ENCODE data around the gene ENGASE.

ENGASE gene

DNA sequence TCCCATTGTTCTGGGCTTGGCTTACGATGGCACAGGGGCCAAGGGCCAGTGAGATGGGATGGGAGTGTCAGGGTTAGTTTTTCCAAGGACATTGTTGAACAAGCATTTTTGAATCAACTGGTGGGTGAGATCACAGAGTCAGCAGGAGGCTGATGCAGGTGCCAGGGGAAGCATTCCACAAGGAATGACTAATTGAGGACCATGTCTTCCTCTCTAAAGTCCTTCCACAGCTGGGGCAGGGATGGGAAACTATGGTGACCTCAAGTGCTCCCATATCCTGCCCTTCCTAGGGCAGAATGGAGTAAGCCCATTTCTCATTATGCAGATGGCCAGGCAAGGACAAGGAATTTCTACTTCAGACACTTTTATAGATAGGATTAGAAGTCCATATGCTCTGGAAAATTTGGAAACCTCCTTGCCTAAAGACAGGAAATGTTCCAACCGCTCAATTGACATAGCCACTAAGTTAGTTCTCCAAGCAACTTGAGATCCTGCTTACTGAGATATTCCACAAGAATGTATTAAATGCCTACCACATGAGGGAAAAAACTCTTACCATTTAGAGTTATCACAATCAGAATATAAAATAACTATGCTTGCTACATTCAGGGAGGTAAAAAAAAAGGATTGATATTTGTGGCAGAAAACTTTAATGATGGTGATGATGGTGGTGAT is 21.2 kb upstream of the ENGASE start:
- POLR2A ChIA-PET, result no interaction called here
- no peak for DNase-seq (ENCODE audit: extremely low spot score)
- CTCF ChIA-PET, result interaction anchor here (0.7 to 1.2 kb wide), 2 partner anchors 11 to 348 kb away, joined by 3 to 5 read pairs; no protein-coding TSS in a partner anchor
- no peak for TF ChIP-seq ARNT (IDR thresholded peaks at IDR 0.05)
- no peak for TF ChIP-seq ZNF384 (IDR thresholded peaks at IDR 0.05)
- no peak for TF ChIP-seq ELF4 (IDR thresholded peaks at IDR 0.05)
- TF ChIP-seq HDGF (IDR thresholded peaks at IDR 0.05; ENCODE audit: borderline replicate concordance), result no peak
- no peak for TF ChIP-seq FOXM1 (IDR thresholded peaks at IDR 0.05; ENCODE audit: borderline replicate concordance)
- TF ChIP-seq, protein P1, sequence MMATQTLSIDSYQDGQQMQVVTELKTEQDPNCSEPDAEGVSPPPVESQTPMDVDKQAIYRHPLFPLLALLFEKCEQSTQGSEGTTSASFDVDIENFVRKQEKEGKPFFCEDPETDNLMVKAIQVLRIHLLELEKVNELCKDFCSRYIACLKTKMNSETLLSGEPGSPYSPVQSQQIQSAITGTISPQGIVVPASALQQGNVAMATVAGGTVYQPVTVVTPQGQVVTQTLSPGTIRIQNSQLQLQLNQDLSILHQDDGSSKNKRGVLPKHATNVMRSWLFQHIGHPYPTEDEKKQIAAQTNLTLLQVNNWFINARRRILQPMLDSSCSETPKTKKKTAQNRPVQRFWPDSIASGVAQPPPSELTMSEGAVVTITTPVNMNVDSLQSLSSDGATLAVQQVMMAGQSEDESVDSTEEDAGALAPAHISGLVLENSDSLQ (IDR thresholded peaks at IDR 0.05), result no peak
- no peak for TF ChIP-seq SP1 (IDR thresholded peaks at IDR 0.05)
- no peak for TF ChIP-seq NFRKB (IDR thresholded peaks at IDR 0.05)
- no peak for TF ChIP-seq FOXA1 (IDR thresholded peaks at IDR 0.05)
- TF ChIP-seq CTBP1 (IDR thresholded peaks at IDR 0.05; ENCODE audit: borderline replicate concordance), result no peak

DNA sequence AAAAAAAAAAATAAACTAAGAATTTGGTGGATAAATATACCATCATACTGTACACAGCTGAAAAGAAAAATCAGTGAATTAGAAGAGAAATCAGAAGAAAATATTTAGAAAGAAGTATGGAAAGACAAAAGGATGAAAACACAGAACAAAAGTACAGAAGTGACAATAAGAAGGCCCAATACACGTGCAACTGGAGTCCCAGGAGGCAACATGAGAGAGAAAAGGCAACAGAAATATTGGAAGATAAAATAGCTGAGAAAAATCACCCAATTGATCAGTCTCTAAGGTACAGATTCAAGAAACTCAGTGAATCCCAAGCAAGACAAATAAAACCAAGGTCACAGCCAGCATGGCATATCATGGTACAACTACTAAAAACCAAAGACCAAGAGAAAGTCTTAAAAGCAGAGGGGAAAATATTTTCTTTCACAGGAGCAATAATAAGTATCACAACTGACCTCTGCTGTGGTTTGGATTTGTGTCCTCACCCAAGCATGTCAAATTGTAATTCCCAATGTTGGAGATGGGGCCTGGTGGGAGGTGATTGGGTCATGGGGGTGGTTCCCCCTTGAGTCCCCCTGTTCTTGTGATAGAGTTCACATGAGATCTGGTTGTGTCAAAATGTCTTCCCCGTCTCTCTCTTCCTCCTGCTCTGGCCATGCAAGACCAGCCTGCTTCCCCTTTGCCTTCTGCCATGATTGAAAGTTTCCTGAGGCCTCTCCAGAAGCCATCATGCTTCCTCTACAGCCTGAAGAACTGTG is 20.2 kb upstream of the ENGASE start:
- ChIA-PET CTCF (interaction anchor here (0.7 to 1.2 kb wide), 2 partner anchors 12 to 347 kb away, joined by 3 to 5 read pairs; no protein-coding TSS in a partner anchor), POLR2A (no interaction called here)
- no peak for DNase-seq (ENCODE audit: extremely low spot score)
- TF ChIP-seq FOXK2 (IDR thresholded peaks at IDR 0.05) (no peak), CTBP1 (IDR thresholded peaks at IDR 0.05; ENCODE audit: borderline replicate concordance) (no peak), TARDBP (IDR thresholded peaks at IDR 0.05) (no peak), FOXA1 (IDR thresholded peaks at IDR 0.05) (no peak), SUZ12 (IDR thresholded peaks at IDR 0.05) (no peak), L3MBTL2 (conservative IDR thresholded peaks at IDR 0.05) (no peak)

DNA sequence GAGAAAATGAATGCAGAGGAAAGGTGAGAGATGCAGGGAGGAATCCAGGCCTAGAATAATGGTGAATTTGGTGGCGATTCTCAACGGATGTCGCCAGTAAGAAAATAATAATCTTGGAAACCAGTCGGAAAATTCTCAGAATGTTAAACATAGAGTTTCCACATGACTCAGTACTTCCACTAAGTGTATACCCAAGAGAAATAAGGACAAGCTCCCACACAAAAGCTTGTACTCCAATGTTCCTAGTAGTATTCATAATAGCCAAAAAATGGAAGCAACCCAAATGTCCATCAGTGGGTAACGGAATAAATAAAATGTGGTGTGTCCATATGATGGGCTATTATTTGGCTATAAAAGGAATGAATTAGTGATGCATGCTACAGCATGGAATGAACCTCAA is 19.4 kb upstream of the ENGASE start:
- ChIA-PET CTCF (no interaction called here), POLR2A (no interaction called here)
- TF ChIP-seq ZNF384 (IDR thresholded peaks at IDR 0.05) (no peak), LEF1 (IDR thresholded peaks at IDR 0.05; ENCODE audit: borderline replicate concordance) (no peak), SUZ12 (IDR thresholded peaks at IDR 0.05) (no peak), FOXK2 (IDR thresholded peaks at IDR 0.05) (no peak), SP1 (IDR thresholded peaks at IDR 0.05) (no peak), TARDBP (IDR thresholded peaks at IDR 0.05) (no peak), NFRKB (IDR thresholded peaks at IDR 0.05) (no peak), ARNT (IDR thresholded peaks at IDR 0.05) (no peak), HDGF (IDR thresholded peaks at IDR 0.05; ENCODE audit: borderline replicate concordance) (no peak)
- TF ChIP-seq, protein P1 (IDR thresholded peaks at IDR 0.05), result no peak
- DNase-seq (ENCODE audit: extremely low spot score), result no peak

DNA sequence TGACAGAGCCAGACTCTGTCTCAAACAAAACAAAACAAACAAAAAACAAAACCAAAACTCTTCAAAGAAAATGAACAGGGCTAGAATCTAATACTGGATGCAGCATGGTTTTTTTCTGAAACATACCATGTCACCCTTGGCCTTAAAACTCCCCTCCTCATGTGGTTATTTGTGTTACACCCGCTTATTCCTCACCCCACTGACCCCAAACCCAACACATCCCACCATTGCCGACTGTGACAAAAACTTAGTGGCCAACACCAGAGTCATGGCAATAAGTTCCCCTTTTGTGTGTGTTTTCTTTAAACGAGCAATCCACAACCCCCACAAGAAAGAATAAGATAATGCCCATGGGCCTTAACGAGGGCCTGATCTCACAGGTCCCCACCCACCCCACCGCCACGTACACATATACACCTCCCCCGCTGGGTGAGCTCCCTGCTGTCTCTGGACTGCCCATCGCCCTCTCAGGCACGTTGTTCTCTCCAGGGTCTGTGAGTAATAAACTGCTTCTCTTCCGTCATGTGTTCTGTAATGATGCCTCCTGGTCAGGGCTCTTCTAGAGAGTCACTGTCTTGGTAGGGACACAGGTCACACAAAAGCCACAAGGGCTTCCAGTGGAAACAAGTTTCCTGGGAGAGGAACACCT is 16.8 kb upstream of the ENGASE start:
- no peak for DNase-seq (ENCODE audit: extremely low spot score)
- ChIA-PET POLR2A (no interaction called here), CTCF (no interaction called here)
- no peak for TF ChIP-seq HDGF (IDR thresholded peaks at IDR 0.05; ENCODE audit: borderline replicate concordance)
- TF ChIP-seq, protein P1 (IDR thresholded peaks at IDR 0.05), result no peak
- no peak for TF ChIP-seq FOXM1 (IDR thresholded peaks at IDR 0.05; ENCODE audit: borderline replicate concordance)
- TF ChIP-seq SUZ12 (IDR thresholded peaks at IDR 0.05), result no peak
- TF ChIP-seq FOXA1 (IDR thresholded peaks at IDR 0.05), result no peak
- TF ChIP-seq CTBP1 (IDR thresholded peaks at IDR 0.05; ENCODE audit: borderline replicate concordance), result no peak
- TF ChIP-seq SP1 (IDR thresholded peaks at IDR 0.05), result no peak
- TF ChIP-seq TARDBP (IDR thresholded peaks at IDR 0.05), result no peak
- no peak for TF ChIP-seq ARNT (IDR thresholded peaks at IDR 0.05)
- no peak for TF ChIP-seq NFRKB (IDR thresholded peaks at IDR 0.05)
- TF ChIP-seq FOXK2 (IDR thresholded peaks at IDR 0.05), result no peak
- no peak for TF ChIP-seq ELF4 (IDR thresholded peaks at IDR 0.05)
- no peak for TF ChIP-seq L3MBTL2 (conservative IDR thresholded peaks at IDR 0.05)
- no peak for TF ChIP-seq BHLHE40 (IDR thresholded peaks at IDR 0.05; ENCODE audit: borderline replicate concordance)
- TF ChIP-seq LEF1 (IDR thresholded peaks at IDR 0.05; ENCODE audit: borderline replicate concordance), result no peak
- no peak for TF ChIP-seq ZNF384 (IDR thresholded peaks at IDR 0.05)

DNA sequence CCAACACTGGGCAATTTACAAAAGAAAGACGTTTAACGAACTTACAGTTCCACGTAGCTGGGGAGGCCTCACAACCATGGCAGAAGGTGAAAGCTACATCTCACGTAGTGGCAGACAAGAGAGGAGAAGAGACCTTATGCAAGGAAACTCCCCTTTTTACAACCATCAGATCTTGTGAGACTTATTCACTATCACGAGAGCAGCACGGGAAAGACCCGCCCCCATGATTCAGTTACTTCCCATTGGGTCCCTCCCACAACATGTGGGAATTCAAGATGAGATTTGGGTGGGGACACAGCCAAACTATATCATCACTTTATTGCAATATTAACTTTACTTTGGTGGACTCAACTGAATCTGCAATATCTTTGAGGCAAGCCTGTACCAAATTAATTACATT is 11.9 kb upstream of the ENGASE start:
- CTCF ChIA-PET, result no interaction called here
- no peak for TF ChIP-seq NFRKB (IDR thresholded peaks at IDR 0.05)
- TF ChIP-seq FOXM1 (IDR thresholded peaks at IDR 0.05; ENCODE audit: borderline replicate concordance), result no peak
- no peak for TF ChIP-seq LEF1 (IDR thresholded peaks at IDR 0.05; ENCODE audit: borderline replicate concordance)
- no peak for TF ChIP-seq FOXA1 (IDR thresholded peaks at IDR 0.05)
- no peak for TF ChIP-seq ARNT (IDR thresholded peaks at IDR 0.05)
- TF ChIP-seq, protein P1 (IDR thresholded peaks at IDR 0.05), result no peak
- no peak for TF ChIP-seq CTBP1 (IDR thresholded peaks at IDR 0.05; ENCODE audit: borderline replicate concordance)
- TF ChIP-seq ELF4 (IDR thresholded peaks at IDR 0.05), result no peak
- TF ChIP-seq HDGF (IDR thresholded peaks at IDR 0.05; ENCODE audit: borderline replicate concordance), result no peak
- TF ChIP-seq FOXK2 (IDR thresholded peaks at IDR 0.05), result no peak
- TF ChIP-seq BHLHE40 (IDR thresholded peaks at IDR 0.05; ENCODE audit: borderline replicate concordance), result no peak
- no peak for TF ChIP-seq L3MBTL2 (conservative IDR thresholded peaks at IDR 0.05)
- TF ChIP-seq SP1 (IDR thresholded peaks at IDR 0.05), result no peak
- no peak for TF ChIP-seq ZNF384 (IDR thresholded peaks at IDR 0.05)
- TF ChIP-seq TARDBP (IDR thresholded peaks at IDR 0.05), result no peak
- no peak for TF ChIP-seq SUZ12 (IDR thresholded peaks at IDR 0.05)
- DNase-seq (ENCODE audit: extremely low spot score), result no peak
- POLR2A ChIA-PET, result interaction anchor here (0.7 to 0.9 kb wide), 2 partner anchors 12 to 13 kb away, joined by 3 to 4 read pairs; partner anchors contain the start of gene ENGASE
